Measurements from ENCODE around the gene UBE2Q1.

The UBE2Q1 gene

DNA sequence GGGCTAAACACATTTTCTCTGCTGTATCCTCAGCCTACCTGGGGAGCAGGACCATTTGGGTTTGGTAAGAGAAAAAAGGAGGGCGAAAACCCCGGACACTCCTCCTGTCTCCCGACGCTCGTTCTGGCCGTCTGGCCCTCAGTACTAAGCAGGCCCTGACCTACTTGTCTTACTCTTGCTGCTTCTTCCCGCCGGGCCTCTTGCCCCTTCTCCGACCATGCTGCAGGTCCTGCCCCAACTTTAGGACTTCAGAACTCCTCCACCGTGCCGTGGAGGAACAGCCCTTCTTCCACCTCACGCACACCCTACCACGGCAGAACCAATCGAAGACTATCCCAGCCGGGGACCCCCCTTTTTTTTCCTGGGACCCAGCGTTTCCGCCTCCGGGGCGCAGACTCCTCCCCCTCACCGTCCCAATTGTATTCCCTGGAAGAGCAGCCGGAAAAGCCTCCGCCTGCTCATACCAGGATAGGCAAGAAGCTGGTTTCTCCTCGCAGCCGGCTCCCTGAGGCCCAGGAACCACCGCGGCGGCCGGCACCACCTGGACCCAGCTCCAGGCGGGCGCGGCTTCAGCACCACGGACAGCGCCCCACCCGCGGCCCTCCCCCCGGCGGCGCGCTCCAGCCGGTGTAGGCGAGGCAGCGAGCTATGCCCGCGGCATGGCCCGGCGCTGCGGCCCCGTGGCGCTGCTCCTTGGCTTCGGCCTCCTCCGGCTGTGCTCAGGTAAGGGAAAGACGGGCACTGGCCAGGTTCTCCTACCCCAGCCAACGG lies 9.1 kb upstream of the UBE2Q1 start, which contains the start of gene CHRNB2:
TSS of gene CHRNB2 (plus strand) at position 393 of the 771 bp plus-strand sequence. CDS start at position 660, 267 bp downstream.
- TF ChIP-seq, protein P1, sequence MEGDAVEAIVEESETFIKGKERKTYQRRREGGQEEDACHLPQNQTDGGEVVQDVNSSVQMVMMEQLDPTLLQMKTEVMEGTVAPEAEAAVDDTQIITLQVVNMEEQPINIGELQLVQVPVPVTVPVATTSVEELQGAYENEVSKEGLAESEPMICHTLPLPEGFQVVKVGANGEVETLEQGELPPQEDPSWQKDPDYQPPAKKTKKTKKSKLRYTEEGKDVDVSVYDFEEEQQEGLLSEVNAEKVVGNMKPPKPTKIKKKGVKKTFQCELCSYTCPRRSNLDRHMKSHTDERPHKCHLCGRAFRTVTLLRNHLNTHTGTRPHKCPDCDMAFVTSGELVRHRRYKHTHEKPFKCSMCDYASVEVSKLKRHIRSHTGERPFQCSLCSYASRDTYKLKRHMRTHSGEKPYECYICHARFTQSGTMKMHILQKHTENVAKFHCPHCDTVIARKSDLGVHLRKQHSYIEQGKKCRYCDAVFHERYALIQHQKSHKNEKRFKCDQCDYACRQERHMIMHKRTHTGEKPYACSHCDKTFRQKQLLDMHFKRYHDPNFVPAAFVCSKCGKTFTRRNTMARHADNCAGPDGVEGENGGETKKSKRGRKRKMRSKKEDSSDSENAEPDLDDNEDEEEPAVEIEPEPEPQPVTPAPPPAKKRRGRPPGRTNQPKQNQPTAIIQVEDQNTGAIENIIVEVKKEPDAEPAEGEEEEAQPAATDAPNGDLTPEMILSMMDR (IDR thresholded peaks at IDR 0.05; ENCODE audit: control extremely low read depth, extremely low read depth, low read depth, missing control alignments): no peak
- peak; percentile 87 for DNase-seq (ENCODE audit: extremely low spot score)
- ChIA-PET CTCF (interaction anchor here (1.6 to 3.8 kb wide), 5 partner anchors 8 to 524 kb away, joined by 4 to 19 read pairs (median 6); no protein-coding TSS in a partner anchor), POLR2A (interaction anchor here (0.6 kb wide), 2 partner anchors 41 to 684 kb away, joined by 3 to 5 read pairs; no protein-coding TSS in a partner anchor)

DNA sequence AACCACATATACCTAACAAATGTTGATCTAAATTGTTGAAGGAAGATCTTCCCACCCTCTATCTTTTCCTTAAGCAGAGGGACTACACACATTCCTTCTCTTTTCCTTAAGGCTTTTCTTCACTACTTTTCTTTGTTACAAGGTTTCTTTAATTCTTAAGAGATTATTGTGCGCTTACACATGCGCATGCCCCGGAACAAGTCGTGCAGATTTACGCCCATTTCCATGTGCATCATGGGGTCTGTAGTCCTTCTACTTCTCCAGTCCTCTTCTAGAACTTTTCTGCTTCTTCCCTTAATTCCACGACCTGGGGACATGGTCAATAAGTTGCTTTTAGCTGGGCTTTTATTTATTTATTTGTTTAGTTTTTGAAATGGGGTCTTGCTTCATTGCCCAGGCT lies 7.4 kb upstream of the UBE2Q1 start:
- ChIA-PET POLR2A (no interaction called here), CTCF (interaction anchor here (0.7 to 3.8 kb wide), 5 partner anchors 13 to 526 kb away, joined by 3 to 19 read pairs (median 5); no protein-coding TSS in a partner anchor)
- DNase-seq (ENCODE audit: extremely low spot score): no peak
- TF ChIP-seq, protein P1 (IDR thresholded peaks at IDR 0.05; ENCODE audit: control extremely low read depth, extremely low read depth, low read depth, missing control alignments): no peak

DNA sequence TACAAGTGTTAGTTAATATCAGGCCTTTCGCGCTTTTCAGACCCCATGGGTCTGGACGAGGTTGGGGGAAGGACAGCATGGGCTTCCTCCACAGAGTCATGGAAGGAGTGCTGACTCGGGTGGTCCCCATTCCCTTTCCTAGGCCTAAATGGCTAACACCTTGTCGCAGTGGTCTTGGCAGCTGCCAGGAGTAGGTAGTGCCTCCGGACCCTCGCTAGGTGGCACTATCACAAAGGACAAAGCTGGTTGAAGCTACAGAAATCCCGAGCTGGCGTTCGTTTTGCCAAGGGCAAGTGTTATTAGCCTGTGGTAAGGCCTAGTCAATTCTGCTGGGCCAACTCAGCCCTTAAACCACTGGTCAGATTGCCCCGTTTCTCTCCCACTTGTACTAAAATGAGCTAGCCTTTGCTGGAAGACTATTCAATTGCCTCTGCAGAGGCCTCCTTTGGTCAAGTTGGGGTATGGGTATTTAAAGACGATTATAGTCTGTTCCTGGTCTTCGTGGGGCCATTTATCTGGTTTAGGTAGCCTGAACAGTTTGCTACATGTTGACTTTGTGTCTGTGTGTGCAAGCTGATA lies 1.1 kb upstream of the UBE2Q1 start:
- DNase-seq (ENCODE audit: extremely low spot score): peak; percentile 80
- ChIA-PET CTCF (interaction anchor here (0.6 to 3.0 kb wide), 66 partner anchors 9 to 575 kb away, joined by 3 to 37 read pairs (median 5); partner anchors contain the start of genes ADAM15, ADAR, CHRNB2 and KCNN3), POLR2A (interaction anchor here (0.7 to 0.8 kb wide), 2 partner anchors 389 to 396 kb away, joined by 3 read pairs; no protein-coding TSS in a partner anchor)
- TF ChIP-seq, protein P1 (IDR thresholded peaks at IDR 0.05; ENCODE audit: control extremely low read depth, extremely low read depth, low read depth, missing control alignments): peak; percentile 92

DNA sequence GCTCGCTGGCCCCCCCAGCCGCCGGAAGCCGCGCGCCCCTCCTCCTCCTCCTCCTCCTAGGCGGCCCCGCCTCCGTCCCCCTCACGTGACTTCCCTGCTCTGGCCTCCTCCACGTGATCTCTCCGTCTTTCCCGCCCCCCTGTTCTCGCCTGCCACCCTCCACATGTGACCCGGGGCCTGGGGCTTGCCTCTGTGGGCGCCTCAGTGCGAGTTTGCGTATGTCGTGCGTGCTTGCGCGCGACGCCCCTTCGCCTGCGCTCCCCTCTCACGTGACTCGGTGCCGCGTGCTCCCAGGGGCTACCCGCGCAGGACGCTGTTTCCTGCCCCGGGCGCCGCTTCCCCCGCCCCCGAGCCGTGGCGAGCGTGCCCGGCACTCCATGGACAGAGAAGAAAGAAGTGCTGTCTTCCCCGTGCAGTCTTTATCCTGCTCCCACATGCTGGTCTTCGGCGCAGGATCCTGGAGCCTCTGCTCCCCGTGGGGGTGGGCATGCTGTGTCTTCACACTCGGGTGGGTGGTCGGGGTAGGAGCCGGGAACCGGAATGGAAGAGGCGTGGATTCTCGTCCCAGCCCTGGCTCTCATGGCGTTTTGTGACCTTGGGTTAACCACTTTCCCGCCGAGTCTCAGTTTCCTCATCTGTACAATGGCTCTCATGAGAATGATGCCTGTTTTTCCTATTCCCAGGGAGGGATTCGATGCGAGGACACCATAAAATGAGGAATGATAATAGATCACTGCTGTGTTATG lies 431 bp upstream of the UBE2Q1 start:
- POLR2A ChIA-PET: interaction anchor here (0.7 kb wide), 1 partner anchor 389 kb away, joined by 3 read pairs; no protein-coding TSS in a partner anchor
- CTCF ChIA-PET: interaction anchor here (0.8 to 14.3 kb wide), 48 partner anchors 9 to 576 kb away, joined by 3 to 369 read pairs (median 6); partner anchors contain the start of genes ADAM15, CHRNB2, KCNN3 and PMVK
- peak; percentile 98 for DNase-seq (ENCODE audit: extremely low spot score)
- TF ChIP-seq, protein P1 (IDR thresholded peaks at IDR 0.05; ENCODE audit: control extremely low read depth, extremely low read depth, low read depth, missing control alignments): no peak

DNA sequence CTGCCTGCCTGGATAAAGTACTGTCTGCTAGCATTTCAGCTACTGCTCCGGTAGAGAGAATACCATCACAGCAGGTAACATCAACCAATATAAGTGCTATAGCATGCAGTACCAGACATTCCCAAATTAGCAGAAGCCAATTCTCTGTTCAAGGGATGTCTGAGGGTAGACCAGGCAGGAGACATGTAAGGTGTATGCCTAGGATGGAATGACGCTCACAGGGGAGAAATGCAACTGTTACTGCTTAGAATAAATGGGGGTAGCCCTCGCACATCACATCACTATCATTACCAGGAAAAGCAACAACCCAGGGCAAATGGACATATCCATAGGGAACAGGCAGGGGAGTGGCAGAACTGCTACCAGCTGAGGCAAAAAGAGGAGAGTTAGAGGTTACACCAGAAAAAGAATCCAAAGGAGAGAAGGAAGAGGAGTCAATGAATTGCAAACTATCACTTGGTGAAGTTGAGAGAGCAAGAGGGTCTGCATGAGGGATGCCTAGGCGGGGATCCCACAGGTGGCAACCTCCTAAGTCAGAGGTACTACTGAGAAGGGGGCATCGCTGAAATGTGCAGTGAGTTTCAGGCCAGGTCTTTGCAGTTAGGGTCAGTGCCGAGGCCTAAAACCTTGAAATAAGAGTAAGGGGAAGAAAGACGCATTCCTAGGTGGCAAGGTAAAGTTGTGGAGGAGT lies 1.1 kb downstream of the UBE2Q1 start:
- no peak for DNase-seq (ENCODE audit: extremely low spot score)
- ChIA-PET POLR2A (no interaction called here), CTCF (interaction anchor here (1.6 to 14.3 kb wide), 3 partner anchors 11 to 78 kb away, joined by 5 to 369 read pairs (median 37); no protein-coding TSS in a partner anchor)
- TF ChIP-seq, protein P1 (IDR thresholded peaks at IDR 0.05; ENCODE audit: control extremely low read depth, extremely low read depth, low read depth, missing control alignments): no peak

Data from GM10248 (cell line).